K562 (cell line): Measurements from ENCODE around the gene CDC37. TPM values are rescaled to one million over a fixed set of nuclear protein-coding genes. Genes with fewer than 3 reads are reported as not detected.

ENCODE experiments used
- E2F6 ChIP-seq, 2 experiments: IDR thresholded peaks; 2 replicates each; pipeline ENCODE4 v1.6.1; 2011; ENCODE audit warnings: borderline replicate concordance in 1 of 2, control low read depth in 1 of 2, low read depth in 1 of 2, low read length in 1 of 2, mild to moderate bottlenecking in 1 of 2, mixed read lengths in 1 of 2, moderate library complexity in 1 of 2; ENCODE audit not compliant: insufficient read depth in 1 of 2, insufficient read length in 1 of 2, poor library complexity in 1 of 2, severe bottlenecking in 1 of 2; ENCODE audit errors: extremely low read depth in 1 of 2
- FOXK2 ChIP-seq, 2 experiments: fragments of 450-650 bp; IDR thresholded peaks in 1 of 2; conservative IDR thresholded peaks in 1 of 2; 2 replicates each; pipeline ENCODE4 v1.6.1; 2016; ENCODE audit warnings: low read depth in 2 of 2, mild to moderate bottlenecking in 1 of 2
- ID3 ChIP-seq, 2 experiments: fragments of 250-450 bp in 1 of 2; fragments of 450-650 bp in 1 of 2; sonication (Bioruptor Pico) in 1 of 2; IDR thresholded peaks; 2 replicates each; pipeline versions ENCODE4 v1.6.1 to v1.8.0; 2016 to 2021; ENCODE audit warnings: mild to moderate bottlenecking in 2 of 2, moderate library complexity in 2 of 2, missing compliant biosample characterization in 1 of 2, missing genetic modification characterization in 1 of 2
- JUN ChIP-seq, 2 experiments: sonication (generic) in 1 of 2; formaldehyde crosslinking in 1 of 2; IDR thresholded peaks; 2 replicates each; pipeline versions ENCODE4 v1.6.1 to v1.8.0; 2012 to 2022; ENCODE audit warnings: borderline replicate concordance in 2 of 2, mild to moderate bottlenecking in 2 of 2, improper control_type of control experiment in 1 of 2, low read depth in 1 of 2, low read length in 1 of 2, missing genetic modification reagents in 1 of 2
- MBD2 ChIP-seq: sonication (generic); IDR thresholded peaks from 2 replicates; pipeline ENCODE4 v1.6.1; 2016; ENCODE audit warnings: low read depth, borderline replicate concordance
- NFYB ChIP-seq: IDR thresholded peaks from 2 replicates; pipeline ENCODE4 v1.6.1; 2011; ENCODE audit warnings: mild to moderate bottlenecking, moderate library complexity; ENCODE audit not compliant: insufficient read length; ENCODE audit errors: extremely low read depth
- PHF21A ChIP-seq: fragments of 450-650 bp; IDR thresholded peaks from 2 replicates; pipeline ENCODE4 v1.6.1; 2017; ENCODE audit warnings: low read depth, borderline replicate concordance
- RAD51 ChIP-seq: fragments of 450-650 bp; IDR thresholded peaks from 2 replicates; pipeline ENCODE4 v1.7.1; 2016; ENCODE audit warnings: low read depth, mild to moderate bottlenecking, borderline replicate concordance
- TOE1 ChIP-seq, 2 experiments: fragments of 450-650 bp in 1 of 2; sonication (generic) in 1 of 2; formaldehyde crosslinking in 1 of 2; IDR thresholded peaks; 2 replicates each; pipeline versions ENCODE4 v1.7.1 to v1.8.0; 2016 to 2022; ENCODE audit warnings: borderline replicate concordance in 2 of 2, mild to moderate bottlenecking in 2 of 2, antibody characterized with exemption in 1 of 2, inconsistent platforms in 1 of 2, low read depth in 1 of 2, missing genetic modification reagents in 1 of 2, moderate library complexity in 1 of 2
- polyA plus RNA-seq, 8 experiments: library from polyadenylated mRNA; depleted of rRNA in 4 of 8; stranded (reverse) in 5 of 8; unstranded in 3 of 8; fragments of >200 nt; fragmentation: Nextera tagmentation in 2 of 8; fragmentation: Illumina TruSeq in 1 of 8; extraction: Ambion mirVana in 2 of 8; extraction: Trizol in 1 of 8; gene quantifications; 2 replicates each; pipeline versions ENCODE4 v1.2.1 to v1.2.3, GENCODE V29; 2011 to 2014; ENCODE audit warnings: inconsistent platforms in 1 of 8, missing spikeins in 1 of 8
- total RNA-seq, 7 experiments: library from RNA; depleted of rRNA in 6 of 7; stranded (reverse); fragments of >200 nt in 6 of 7; fragmentation: Illumina TruSeq in 2 of 7; extraction: Trizol in 2 of 7; gene quantifications; 2 replicates each; pipeline versions ENCODE4 v1.2.1 to v1.2.3, GENCODE V29; 2011 to 2021; ENCODE audit warnings: low replicate concordance in 1 of 7
- TF ChIP-seq, protein P1 (sequence below): fragments of 450-650 bp; IDR thresholded peaks from 2 replicates; pipeline ENCODE4 v1.6.1; 2016; ENCODE audit warnings: mild to moderate bottlenecking, moderate library complexity

Gene CDC37
- total and polyA plus RNA-seq, 9 of the 15 experiments (the other 6 are each of a cell fraction or from before 2014, with no cell fraction given), result 6.6 to 538 (median 227) TPM

GRCh38 chr19:10419646-10420443 lies 16.5 kb upstream of the CDC37 start (continued):
- TF ChIP-seq, protein P1, sequence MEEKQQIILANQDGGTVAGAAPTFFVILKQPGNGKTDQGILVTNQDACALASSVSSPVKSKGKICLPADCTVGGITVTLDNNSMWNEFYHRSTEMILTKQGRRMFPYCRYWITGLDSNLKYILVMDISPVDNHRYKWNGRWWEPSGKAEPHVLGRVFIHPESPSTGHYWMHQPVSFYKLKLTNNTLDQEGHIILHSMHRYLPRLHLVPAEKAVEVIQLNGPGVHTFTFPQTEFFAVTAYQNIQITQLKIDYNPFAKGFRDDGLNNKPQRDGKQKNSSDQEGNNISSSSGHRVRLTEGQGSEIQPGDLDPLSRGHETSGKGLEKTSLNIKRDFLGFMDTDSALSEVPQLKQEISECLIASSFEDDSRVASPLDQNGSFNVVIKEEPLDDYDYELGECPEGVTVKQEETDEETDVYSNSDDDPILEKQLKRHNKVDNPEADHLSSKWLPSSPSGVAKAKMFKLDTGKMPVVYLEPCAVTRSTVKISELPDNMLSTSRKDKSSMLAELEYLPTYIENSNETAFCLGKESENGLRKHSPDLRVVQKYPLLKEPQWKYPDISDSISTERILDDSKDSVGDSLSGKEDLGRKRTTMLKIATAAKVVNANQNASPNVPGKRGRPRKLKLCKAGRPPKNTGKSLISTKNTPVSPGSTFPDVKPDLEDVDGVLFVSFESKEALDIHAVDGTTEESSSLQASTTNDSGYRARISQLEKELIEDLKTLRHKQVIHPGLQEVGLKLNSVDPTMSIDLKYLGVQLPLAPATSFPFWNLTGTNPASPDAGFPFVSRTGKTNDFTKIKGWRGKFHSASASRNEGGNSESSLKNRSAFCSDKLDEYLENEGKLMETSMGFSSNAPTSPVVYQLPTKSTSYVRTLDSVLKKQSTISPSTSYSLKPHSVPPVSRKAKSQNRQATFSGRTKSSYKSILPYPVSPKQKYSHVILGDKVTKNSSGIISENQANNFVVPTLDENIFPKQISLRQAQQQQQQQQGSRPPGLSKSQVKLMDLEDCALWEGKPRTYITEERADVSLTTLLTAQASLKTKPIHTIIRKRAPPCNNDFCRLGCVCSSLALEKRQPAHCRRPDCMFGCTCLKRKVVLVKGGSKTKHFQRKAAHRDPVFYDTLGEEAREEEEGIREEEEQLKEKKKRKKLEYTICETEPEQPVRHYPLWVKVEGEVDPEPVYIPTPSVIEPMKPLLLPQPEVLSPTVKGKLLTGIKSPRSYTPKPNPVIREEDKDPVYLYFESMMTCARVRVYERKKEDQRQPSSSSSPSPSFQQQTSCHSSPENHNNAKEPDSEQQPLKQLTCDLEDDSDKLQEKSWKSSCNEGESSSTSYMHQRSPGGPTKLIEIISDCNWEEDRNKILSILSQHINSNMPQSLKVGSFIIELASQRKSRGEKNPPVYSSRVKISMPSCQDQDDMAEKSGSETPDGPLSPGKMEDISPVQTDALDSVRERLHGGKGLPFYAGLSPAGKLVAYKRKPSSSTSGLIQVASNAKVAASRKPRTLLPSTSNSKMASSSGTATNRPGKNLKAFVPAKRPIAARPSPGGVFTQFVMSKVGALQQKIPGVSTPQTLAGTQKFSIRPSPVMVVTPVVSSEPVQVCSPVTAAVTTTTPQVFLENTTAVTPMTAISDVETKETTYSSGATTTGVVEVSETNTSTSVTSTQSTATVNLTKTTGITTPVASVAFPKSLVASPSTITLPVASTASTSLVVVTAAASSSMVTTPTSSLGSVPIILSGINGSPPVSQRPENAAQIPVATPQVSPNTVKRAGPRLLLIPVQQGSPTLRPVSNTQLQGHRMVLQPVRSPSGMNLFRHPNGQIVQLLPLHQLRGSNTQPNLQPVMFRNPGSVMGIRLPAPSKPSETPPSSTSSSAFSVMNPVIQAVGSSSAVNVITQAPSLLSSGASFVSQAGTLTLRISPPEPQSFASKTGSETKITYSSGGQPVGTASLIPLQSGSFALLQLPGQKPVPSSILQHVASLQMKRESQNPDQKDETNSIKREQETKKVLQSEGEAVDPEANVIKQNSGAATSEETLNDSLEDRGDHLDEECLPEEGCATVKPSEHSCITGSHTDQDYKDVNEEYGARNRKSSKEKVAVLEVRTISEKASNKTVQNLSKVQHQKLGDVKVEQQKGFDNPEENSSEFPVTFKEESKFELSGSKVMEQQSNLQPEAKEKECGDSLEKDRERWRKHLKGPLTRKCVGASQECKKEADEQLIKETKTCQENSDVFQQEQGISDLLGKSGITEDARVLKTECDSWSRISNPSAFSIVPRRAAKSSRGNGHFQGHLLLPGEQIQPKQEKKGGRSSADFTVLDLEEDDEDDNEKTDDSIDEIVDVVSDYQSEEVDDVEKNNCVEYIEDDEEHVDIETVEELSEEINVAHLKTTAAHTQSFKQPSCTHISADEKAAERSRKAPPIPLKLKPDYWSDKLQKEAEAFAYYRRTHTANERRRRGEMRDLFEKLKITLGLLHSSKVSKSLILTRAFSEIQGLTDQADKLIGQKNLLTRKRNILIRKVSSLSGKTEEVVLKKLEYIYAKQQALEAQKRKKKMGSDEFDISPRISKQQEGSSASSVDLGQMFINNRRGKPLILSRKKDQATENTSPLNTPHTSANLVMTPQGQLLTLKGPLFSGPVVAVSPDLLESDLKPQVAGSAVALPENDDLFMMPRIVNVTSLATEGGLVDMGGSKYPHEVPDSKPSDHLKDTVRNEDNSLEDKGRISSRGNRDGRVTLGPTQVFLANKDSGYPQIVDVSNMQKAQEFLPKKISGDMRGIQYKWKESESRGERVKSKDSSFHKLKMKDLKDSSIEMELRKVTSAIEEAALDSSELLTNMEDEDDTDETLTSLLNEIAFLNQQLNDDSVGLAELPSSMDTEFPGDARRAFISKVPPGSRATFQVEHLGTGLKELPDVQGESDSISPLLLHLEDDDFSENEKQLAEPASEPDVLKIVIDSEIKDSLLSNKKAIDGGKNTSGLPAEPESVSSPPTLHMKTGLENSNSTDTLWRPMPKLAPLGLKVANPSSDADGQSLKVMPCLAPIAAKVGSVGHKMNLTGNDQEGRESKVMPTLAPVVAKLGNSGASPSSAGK, result peak; percentile 97
- peak; percentile 57 for TF ChIP-seq NFYB
- peak; percentile 37; the same call in 1 of the 2 replicates for TF ChIP-seq JUN (IDR thresholded peaks at IDR 0.05; ENCODE audit: borderline replicate concordance, low read depth, low read length)
- TF ChIP-seq JUN (CRISPR knock-in tag; IDR thresholded peaks at IDR 0.05; ENCODE audit: borderline replicate concordance), result no peak
- peak; percentile 96 to 98 for TF ChIP-seq FOXK2 (conservative IDR thresholded peaks at IDR 0.05 in 1 of 2, IDR thresholded peaks at IDR 0.05 in 1 of 2; ENCODE audit: low read depth in 2 of 2)
- peak; percentile 64 for TF ChIP-seq RAD51
- peak; percentile 23; the same call in 1 of the 2 replicates for TF ChIP-seq MBD2
- peak; percentile 37; the same call in 1 of the 2 replicates for TF ChIP-seq PHF21A
- peak; percentile 86; the same call in 1 of the 2 replicates for TF ChIP-seq TOE1 (IDR thresholded peaks at IDR 0.05; ENCODE audit: borderline replicate concordance)
- no peak for TF ChIP-seq TOE1 (CRISPR knock-in tag; IDR thresholded peaks at IDR 0.05; ENCODE audit: borderline replicate concordance, low read depth)
- peak; percentile 84 to 94 for TF ChIP-seq E2F6 (IDR thresholded peaks at IDR 0.05; ENCODE audit: borderline replicate concordance in 1 of 2, extremely low read depth in 1 of 2, insufficient read depth in 1 of 2, insufficient read length in 1 of 2, low read depth in 1 of 2, low read length in 1 of 2, poor library complexity in 1 of 2, severe bottlenecking in 1 of 2)
- TF ChIP-seq ID3 (CRISPR knock-in tag; IDR thresholded peaks at IDR 0.05), result no peak
- peak; percentile 76 for TF ChIP-seq ID3 (tag; IDR thresholded peaks at IDR 0.05)
